GM12864 (cell line): ENCODE measurements around the gene GSDME.

Source experiments
- DNase-seq: peaks from one replicate; pipeline ENCODE4 v3.0.0-alpha.2; 2011; ENCODE audit warnings: low read depth
- H3K4me3 ChIP-seq: 2 replicates; pipeline ENCODE4 v1.5.1; 2011; ENCODE audit warnings: mild to moderate bottlenecking, low read depth, low read length, control low read depth
- TF ChIP-seq, protein P1 (sequence below): IDR thresholded peaks from 2 replicates; pipeline ENCODE4 v1.5.1; 2011; ENCODE audit warnings: low read depth, mild to moderate bottlenecking, moderate library complexity, low read length, control low read depth, inconsistent platforms; ENCODE audit errors: missing control alignments

The GSDME gene

DNA sequence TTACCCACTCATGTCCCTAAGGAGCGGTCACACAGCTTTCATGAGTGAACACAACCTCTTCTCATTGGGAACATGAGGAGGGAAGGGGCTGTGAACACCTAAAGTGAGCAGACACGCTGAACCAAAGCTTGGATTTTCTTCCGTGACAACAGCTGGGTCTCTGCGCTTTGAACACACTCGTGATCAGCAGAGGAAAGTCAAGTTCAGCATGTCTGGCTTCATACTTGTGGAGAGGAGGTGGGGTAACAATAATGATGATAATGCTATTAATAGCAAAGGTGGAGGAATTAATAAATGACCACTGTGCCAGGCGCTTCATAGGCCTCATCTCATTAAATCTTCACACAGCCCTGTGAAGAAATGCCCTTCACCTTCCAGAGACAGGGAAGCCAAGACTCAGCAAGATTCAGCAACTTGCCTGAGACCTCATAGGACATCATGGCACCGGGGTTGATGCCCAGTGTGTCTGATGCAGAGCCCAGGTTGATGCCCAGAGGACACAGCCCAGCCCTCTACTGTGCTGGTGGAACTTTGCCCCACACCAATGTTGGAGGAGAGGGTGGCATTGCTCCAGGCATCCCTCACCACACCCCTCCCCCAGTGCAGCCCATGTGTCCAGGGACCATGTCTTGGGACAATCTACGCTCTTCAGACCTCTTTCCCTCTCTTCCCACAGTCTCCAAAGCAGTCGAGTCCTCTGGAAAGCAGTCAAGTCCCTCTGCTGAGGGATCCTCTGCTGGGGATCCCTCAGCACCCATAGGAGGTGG lies 40.6 kb downstream of the GSDME start:
- peak overlapping the region; percentile 7 for H3K4me3 ChIP-seq
- TF ChIP-seq, protein P1, sequence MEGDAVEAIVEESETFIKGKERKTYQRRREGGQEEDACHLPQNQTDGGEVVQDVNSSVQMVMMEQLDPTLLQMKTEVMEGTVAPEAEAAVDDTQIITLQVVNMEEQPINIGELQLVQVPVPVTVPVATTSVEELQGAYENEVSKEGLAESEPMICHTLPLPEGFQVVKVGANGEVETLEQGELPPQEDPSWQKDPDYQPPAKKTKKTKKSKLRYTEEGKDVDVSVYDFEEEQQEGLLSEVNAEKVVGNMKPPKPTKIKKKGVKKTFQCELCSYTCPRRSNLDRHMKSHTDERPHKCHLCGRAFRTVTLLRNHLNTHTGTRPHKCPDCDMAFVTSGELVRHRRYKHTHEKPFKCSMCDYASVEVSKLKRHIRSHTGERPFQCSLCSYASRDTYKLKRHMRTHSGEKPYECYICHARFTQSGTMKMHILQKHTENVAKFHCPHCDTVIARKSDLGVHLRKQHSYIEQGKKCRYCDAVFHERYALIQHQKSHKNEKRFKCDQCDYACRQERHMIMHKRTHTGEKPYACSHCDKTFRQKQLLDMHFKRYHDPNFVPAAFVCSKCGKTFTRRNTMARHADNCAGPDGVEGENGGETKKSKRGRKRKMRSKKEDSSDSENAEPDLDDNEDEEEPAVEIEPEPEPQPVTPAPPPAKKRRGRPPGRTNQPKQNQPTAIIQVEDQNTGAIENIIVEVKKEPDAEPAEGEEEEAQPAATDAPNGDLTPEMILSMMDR = no peak
- no peak for DNase-seq

DNA sequence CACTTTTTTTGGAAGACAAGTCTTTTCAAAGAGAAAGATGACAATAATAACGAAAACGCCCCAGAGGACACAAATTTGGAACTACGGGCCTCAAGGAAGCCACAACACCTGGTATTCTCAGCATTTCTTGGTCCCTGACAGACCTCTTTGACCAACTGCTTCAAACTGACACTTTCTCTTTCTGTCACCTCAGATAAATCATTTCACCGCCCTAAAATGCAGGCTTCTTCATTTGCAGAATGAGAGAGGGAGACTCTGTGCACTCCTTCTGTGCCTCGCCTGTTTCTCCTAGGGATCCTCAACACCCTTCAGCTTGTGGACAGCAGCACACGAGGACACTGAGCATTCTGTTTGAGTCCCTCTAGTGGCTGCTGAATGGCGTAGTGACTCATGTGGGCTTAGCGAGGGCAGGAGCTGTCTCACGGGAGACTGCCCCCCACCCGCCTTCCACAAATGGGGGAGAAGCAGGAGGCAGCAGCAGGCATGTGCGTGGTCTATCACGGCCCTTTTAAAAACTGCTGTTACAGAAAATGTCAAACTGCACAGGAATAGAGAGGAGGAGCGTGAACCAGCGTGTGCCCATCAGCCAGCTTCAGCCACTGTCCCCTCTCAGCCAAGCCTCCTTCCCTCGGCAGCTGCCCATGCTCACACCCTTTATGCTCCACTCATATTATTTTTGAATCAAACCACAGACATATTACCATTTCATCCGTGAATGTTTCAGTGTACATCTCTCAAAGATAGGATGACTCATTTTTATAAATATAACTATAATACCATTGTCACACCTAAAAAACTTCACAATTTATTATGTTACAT lies 41.4 kb downstream of the GSDME start:
- TF ChIP-seq, protein P1 = peak; percentile 67
- DNase-seq = peak; percentile 77
- H3K4me3 ChIP-seq = peak overlapping the region; percentile 5; the same call in 1 of the 2 replicates

DNA sequence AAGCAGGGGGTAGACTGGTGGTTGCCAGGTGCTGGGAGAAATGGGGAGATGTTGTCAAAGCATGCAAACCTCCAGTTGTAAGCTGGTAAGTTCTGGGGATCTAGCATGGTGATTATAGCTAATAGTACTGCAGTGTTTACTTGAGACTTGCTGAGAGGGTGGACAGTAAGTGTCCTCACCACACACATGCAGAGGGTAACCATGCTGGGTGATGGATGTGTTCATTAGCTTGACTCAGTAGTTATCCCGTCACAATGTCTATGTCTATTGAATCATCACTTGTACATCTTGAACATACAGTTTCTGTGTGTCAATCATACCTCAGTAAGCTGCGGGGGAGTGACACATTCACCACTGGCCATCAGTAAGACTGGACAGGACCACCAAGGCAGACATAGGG lies 42.1 kb downstream of the GSDME start:
- DNase-seq = no peak
- TF ChIP-seq, protein P1 = no peak
- H3K4me3 ChIP-seq = no peak overlapping the region

DNA sequence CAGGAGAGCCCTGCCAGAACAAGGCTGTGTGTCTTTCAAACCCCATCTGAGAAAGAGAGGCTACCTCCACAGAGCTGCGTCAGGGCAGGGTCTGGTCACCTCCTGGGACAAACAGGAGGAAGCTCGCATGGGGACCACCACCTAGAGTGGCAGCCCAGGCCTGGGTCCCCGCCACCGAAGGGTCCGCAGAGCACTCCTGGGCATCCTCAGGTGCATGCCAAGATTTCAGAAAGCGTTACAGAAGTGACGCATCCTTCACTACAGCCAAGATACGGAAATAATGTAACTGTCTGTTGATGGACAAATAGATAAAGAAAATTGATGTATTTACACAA lies 42.6 kb downstream of the GSDME start:
- TF ChIP-seq, protein P1 = no peak
- DNase-seq = no peak
- no peak overlapping the region for H3K4me3 ChIP-seq

DNA sequence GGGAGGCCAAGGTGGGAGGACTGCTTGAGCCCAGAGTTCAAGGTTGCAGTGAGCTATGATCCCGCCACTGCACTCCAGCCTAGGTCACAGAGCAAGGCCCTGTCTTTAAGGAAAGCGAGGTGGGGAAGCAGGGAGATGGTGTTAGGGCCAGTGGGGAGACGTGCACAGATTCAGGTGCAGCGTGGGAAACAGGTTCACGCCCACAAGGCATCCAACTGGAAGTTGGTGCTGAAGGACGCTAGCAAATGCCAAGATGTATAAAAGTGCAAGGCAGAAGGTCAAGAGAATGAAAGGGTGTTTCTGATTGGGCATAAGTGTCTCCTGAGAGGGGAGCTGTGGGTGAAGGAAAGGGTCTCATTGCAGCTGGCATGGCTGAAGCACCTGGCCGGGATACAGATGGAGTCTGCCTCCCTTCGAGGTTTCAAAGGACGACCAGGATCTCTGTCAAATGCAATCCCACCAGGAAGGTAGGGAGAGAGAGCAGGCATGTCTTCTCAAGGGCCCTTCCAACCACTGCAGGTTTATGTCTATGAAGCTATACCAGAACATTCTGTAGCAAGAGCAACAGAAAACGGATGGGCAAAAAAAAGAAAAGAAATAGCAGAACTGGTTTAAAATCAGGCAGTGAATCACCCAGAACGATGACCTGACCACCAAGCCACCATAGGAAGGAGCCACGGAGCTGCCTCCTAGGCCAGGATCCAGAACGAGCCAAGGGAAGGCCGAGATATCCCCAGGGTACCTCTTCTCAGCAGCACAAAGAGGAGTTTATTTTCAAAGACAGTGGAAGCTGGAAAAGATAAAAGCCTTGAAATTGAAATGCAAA lies 43.2 kb downstream of the GSDME start:
- H3K4me3 ChIP-seq = no peak overlapping the region
- TF ChIP-seq, protein P1 = no peak
- no peak for DNase-seq

DNA sequence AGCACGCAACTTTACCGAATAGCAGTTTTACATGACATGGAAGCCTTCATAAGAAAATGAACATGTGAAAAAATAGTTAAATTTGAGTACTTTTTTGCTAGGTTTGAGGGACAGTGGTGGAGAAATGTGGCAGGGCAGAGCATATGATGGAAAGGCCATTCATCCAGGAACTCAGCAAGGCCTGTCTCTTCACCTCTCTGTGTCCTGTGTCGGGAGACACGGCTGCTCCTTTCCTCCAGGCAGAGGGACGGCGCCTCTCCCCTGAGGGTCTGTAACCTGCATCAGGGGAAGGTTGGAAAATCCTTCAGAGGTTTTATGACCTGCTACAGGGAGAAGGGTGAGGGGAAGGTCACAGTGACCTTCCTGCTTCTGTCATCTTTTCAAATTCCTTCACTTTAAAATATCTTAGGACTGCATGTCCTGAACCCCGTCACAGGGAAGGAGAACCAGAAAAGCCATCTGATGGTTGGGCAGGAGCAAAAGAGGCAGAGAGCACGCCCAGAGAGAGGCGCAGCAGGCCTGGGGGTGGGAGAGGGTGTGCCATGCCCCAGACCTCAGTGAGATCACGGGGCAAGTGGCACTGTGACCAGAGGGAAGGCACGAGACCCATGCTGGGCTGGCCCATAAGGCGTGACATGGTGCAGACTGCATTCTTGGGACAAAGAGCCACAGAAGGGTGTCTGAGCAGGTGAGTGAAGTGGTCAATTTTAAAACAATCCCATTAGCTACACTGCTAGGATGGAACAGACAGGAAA lies 44.0 kb downstream of the GSDME start:
- TF ChIP-seq, protein P1 = no peak
- no peak overlapping the region for H3K4me3 ChIP-seq
- DNase-seq = no peak
